ENCODE results near the gene POLR1B.

- TF ChIP-seq POLR2A (IDR thresholded peaks at IDR 0.05; ENCODE audit: low read length) (no peak), GATA1 (IDR thresholded peaks at IDR 0.05; ENCODE audit: low read depth, low read length) (no peak)
These were observed 43.1 kb downstream of the POLR1B start for GRCh38 chr2:112585400-112585799.

Data from erythroblast (primary cell).